GM23248 (cell line): Measurements from ENCODE around the gene RPS6KA5. TPM values are rescaled to one million over a fixed set of nuclear protein-coding genes. Genes with fewer than 3 reads are reported as not detected.
A peak's percentile ranks its signal among the peaks of the same experiment; 100 is the strongest.

ENCODE experiments used
- DNase-seq: peaks from one replicate; pipeline ENCODE4 v3.0.0-alpha.2; 2015
- H2AFZ ChIP-seq: fragments of 200-600 bp; sonication (generic); 2 replicates; pipeline ENCODE4 v1.6.1; 2016; ENCODE audit warnings: antibody characterized with exemption
- H3F3A ChIP-seq: fragments of 200-600 bp; sonication (generic); 2 replicates; pipeline ENCODE4 v1.6.1; 2016; ENCODE audit warnings: mild to moderate bottlenecking, antibody characterized with exemption, mixed run types; ENCODE audit not compliant: insufficient read depth
- H3K27ac ChIP-seq: fragments of 200-600 bp; sonication (generic); 2 replicates; pipeline ENCODE4 v1.5.1; 2016; ENCODE audit warnings: mild to moderate bottlenecking
- H3K27me3 ChIP-seq: fragments of 200-600 bp; sonication (generic); replicated peaks from 2 replicates; pipeline ENCODE4 v1.6.1; 2016; ENCODE audit warnings: mild to moderate bottlenecking; ENCODE audit not compliant: insufficient read depth
- H3K36me3 ChIP-seq: fragments of 200-600 bp; sonication (generic); 2 replicates; pipeline ENCODE4 v1.6.1; 2016; ENCODE audit warnings: low read depth, mild to moderate bottlenecking
- H3K4me1 ChIP-seq: fragments of 200-600 bp; sonication (generic); 2 replicates; pipeline ENCODE4 v1.6.1; 2016; ENCODE audit warnings: mild to moderate bottlenecking; ENCODE audit not compliant: insufficient read depth
- H3K4me2 ChIP-seq: fragments of 200-600 bp; sonication (generic); one replicate; pipeline ENCODE4 v1.6.1; 2016; ENCODE audit warnings: mild to moderate bottlenecking; ENCODE audit not compliant: unreplicated experiment
- H3K4me3 ChIP-seq: fragments of 200-600 bp; sonication (generic); 2 replicates; pipeline ENCODE4 v1.5.1; 2016; ENCODE audit warnings: mild to moderate bottlenecking
- H3K79me2 ChIP-seq: fragments of 200-600 bp; sonication (generic); 2 replicates; pipeline ENCODE4 v1.6.1; 2016; ENCODE audit warnings: mild to moderate bottlenecking; ENCODE audit not compliant: insufficient read depth
- H3K9ac ChIP-seq: fragments of 200-600 bp; sonication (generic); 2 replicates; pipeline ENCODE4 v1.6.1; 2016; ENCODE audit warnings: mild to moderate bottlenecking
- H3K9me2 ChIP-seq: fragments of 200-600 bp; sonication (generic); 2 replicates; pipeline ENCODE4 v1.6.1; 2016; ENCODE audit warnings: mixed run types, mild to moderate bottlenecking, moderate library complexity; ENCODE audit not compliant: insufficient read depth
- H3K9me3 ChIP-seq: fragments of 200-600 bp; sonication (generic); one replicate; pipeline ENCODE4 v1.6.1; 2017; ENCODE audit warnings: low read depth
- H4K20me1 ChIP-seq: fragments of 200-600 bp; sonication (generic); 2 replicates; pipeline ENCODE4 v1.6.0; 2016; ENCODE audit not compliant: insufficient read depth
- EZH2 ChIP-seq: fragments of 200-600 bp; sonication (generic); IDR thresholded peaks from 2 replicates; pipeline ENCODE4 v1.6.1; 2018; ENCODE audit warnings: antibody characterized with exemption, mild to moderate bottlenecking; ENCODE audit not compliant: insufficient read depth, poor library complexity, severe bottlenecking
- EZH2phosphoT487 ChIP-seq: fragments of 200-600 bp; sonication (generic); IDR thresholded peaks from 2 replicates; pipeline ENCODE4 v1.6.1; 2018; ENCODE audit warnings: antibody characterized with exemption, moderate library complexity, mild to moderate bottlenecking, low read depth; ENCODE audit not compliant: insufficient read depth
- WGBS, 2 experiments: methylation state at CpG; one replicate each; pipeline ENCODE4 v1.1.6; 2015 to 2017; ENCODE audit warnings: low lambda C conversion rate in 2 of 2, low coverage in 1 of 2; ENCODE audit errors: missing lambda C conversion rate in 2 of 2; 5-methylcytosine and 5-hydroxymethylcytosine counted together
- in situ Hi-C: fragments of 300-500 bp; cut with MboI; formaldehyde crosslinking; loops from 2 replicates; pipeline ENCODE4 v1.15.0; 2020
- polyA plus RNA-seq: library from polyadenylated mRNA; unstranded; fragments of >200 nt; fragmentation: Nextera tagmentation; extraction: Ambion mirVana; gene quantifications from 2 replicates; pipeline ENCODE4 v1.2.1, GENCODE V29; 2016
- total RNA-seq: library from RNA; depleted of rRNA; stranded (reverse); fragments of >200 nt; shearing (Covaris generic); gene quantifications from 2 replicates; pipeline ENCODE4 v1.2.3, GENCODE V29; 2014

RPS6KA5 gene
- total and polyA plus RNA-seq, 2 experiments from 2014 or later, result 0.54 to 1.2 TPM

- no peak overlapping the region for H2AFZ ChIP-seq
- H3K4me2 ChIP-seq, result no peak overlapping the region
- no peaks in the 10 kb centered on the region for H3K27me3 ChIP-seq
- H3K27ac ChIP-seq, result no peak overlapping the region
- H3K79me2 ChIP-seq, result no peaks in the 10 kb centered on the region
- no peak overlapping the region for H3K4me3 ChIP-seq
- TF ChIP-seq EZH2phosphoT487, result no peak
- TF ChIP-seq EZH2, result no peak
- H4K20me1 ChIP-seq, result no peaks in the 10 kb centered on the region
- DNase-seq, result no peak
- 85 to 86% methylated on average over 7 of the region's 7 CpGs for WGBS, 2 experiments
- H3K9me3 ChIP-seq, result no peaks in the 10 kb centered on the region
- H3K4me1 ChIP-seq, result no peaks in the 10 kb centered on the region
- no peaks in the 10 kb centered on the region for H3F3A ChIP-seq
- 0 out of 2 replicates have a peak, but pooled peaks cover 4% of the 10 kb centered on the region for H3K9me2 ChIP-seq
- H3K9ac ChIP-seq, result no peak overlapping the region
- in situ Hi-C loops, result no loop called here
- H3K36me3 ChIP-seq, result no peaks in the 10 kb centered on the region
These were observed 13.9 kb downstream of the RPS6KA5 start for GRCh38 chr14:91046488-91047072.

GRCh38 chr14:91041450-91041849, 19.0 kb downstream of the RPS6KA5 start:
- no peaks in the 10 kb centered on the region for H3K27me3 ChIP-seq
- 55 to 76% methylated on average over 2 of the region's 2 CpGs for whole genome bisulfite sequencing, 2 experiments
- TF ChIP-seq EZH2phosphoT487 (no peak), EZH2 (no peak)
- in situ Hi-C loops, result no loop called here
- peaks cover 10% of the 10 kb centered on the region for H3K4me1 ChIP-seq
- no peak overlapping the region for H3K9ac ChIP-seq
- peaks cover 14% of the 10 kb centered on the region for H3F3A ChIP-seq
- no peaks in the 10 kb centered on the region for H3K79me2 ChIP-seq
- 0 out of 2 replicates have a peak, but pooled peaks cover 4% of the 10 kb centered on the region for H3K9me2 ChIP-seq
- H3K9me3 ChIP-seq, result no peaks in the 10 kb centered on the region
- H3K4me3 ChIP-seq, result no peak overlapping the region
- no peak overlapping the region for H2AFZ ChIP-seq
- H3K36me3 ChIP-seq, result no peaks in the 10 kb centered on the region
- DNase-seq, result no peak
- no peaks in the 10 kb centered on the region for H4K20me1 ChIP-seq
- no peak overlapping the region for H3K27ac ChIP-seq
- no peak overlapping the region for H3K4me2 ChIP-seq

- TF ChIP-seq EZH2, result no peak
- H3K4me3 ChIP-seq, result no peak overlapping the region
- WGBS, 2 experiments, result 25 to 27% methylated on average over 1 of the region's 1 CpG
- H3K9me2 ChIP-seq, result no peaks in the 10 kb centered on the region
- no peaks in the 10 kb centered on the region for H3K79me2 ChIP-seq
- no peaks in the 10 kb centered on the region for H4K20me1 ChIP-seq
- H3K27me3 ChIP-seq, result no peaks in the 10 kb centered on the region
- no peak overlapping the region for H3K27ac ChIP-seq
- DNase-seq, result no peak
- H3K36me3 ChIP-seq, result no peaks in the 10 kb centered on the region
- in situ Hi-C loops, result no loop called here
- H3K9me3 ChIP-seq, result no peaks in the 10 kb centered on the region
- H3F3A ChIP-seq, result peaks cover 14% of the 10 kb centered on the region
- H2AFZ ChIP-seq, result no peak overlapping the region
- no peak overlapping the region for H3K4me2 ChIP-seq
- H3K4me1 ChIP-seq, result peaks cover 10% of the 10 kb centered on the region
- H3K9ac ChIP-seq, result no peak overlapping the region
These were observed 19.9 kb downstream of the RPS6KA5 start for GRCh38 chr14:91040545-91040944.

DNA sequence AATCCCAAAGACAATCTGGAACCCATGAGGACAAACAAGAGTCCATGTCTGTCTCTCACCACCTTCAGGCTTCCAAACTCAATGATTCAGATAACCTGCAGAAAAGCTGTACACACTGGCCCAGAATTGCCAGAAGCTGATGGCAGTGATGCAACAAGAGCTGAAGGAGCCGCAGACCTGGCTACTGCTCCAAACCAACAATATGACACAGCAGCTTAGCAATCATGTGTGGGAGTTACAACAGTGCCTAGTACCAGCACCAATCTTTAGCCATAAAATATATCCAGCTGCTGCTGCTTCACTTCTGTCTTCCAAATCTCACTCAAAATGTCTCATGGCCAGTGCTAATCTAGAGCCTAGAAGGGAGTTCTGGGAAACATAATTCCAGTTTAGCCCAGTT, 22.0 kb downstream of the RPS6KA5 start:
- Histone ChIP-seq H3K4me1 (peaks cover 10% of the 10 kb centered on the region), H3K9ac (no peak overlapping the region), H3K4me2 (peak overlapping the region; percentile 34), H3K9me3 (no peaks in the 10 kb centered on the region), H4K20me1 (no peaks in the 10 kb centered on the region), H3K27me3 (no peaks in the 10 kb centered on the region), H2AFZ (no peak overlapping the region; the same call in 1 of the 2 replicates), H3F3A (peaks cover 14% of the 10 kb centered on the region), H3K4me3 (no peak overlapping the region), H3K27ac (peak overlapping the region; percentile 31; the same call in 1 of the 2 replicates), H3K9me2 (no peaks in the 10 kb centered on the region), H3K79me2 (no peaks in the 10 kb centered on the region), H3K36me3 (no peaks in the 10 kb centered on the region)
- TF ChIP-seq EZH2phosphoT487, result no peak
- no peak for TF ChIP-seq EZH2
- WGBS, 2 experiments, result 0 to 6% methylated on average over 1 of the region's 1 CpG
- peak; percentile 93 for DNase-seq
- in situ Hi-C loops, result no loop called here
